OCI-LY3 (cell line): Measurements from ENCODE around the gene CACNA1G.

Experiments
- H2AFZ ChIP-seq: fragments of 200-600, 300-600 bp; shearing (Covaris generic); 2 replicates; pipeline ENCODE4 v1.6.0; 2014; ENCODE audit warnings: antibody characterized with exemption, low read depth, low read length
- H3K27ac ChIP-seq: fragments of 200-600, 300-600 bp; sonication (generic); 2 replicates; pipeline ENCODE4 v1.5.1; 2014; ENCODE audit warnings: mild to moderate bottlenecking, low read length, moderate library complexity, mixed read lengths
- H3K27me3 ChIP-seq: fragments of 200-600, 300-600 bp; sonication (generic); 2 replicates; pipeline ENCODE4 v1.6.1; 2014; ENCODE audit warnings: low read depth, low read length, mixed read lengths
- H3K36me3 ChIP-seq: fragments of 200-600, 300-600 bp; sonication (generic); replicated peaks from 2 replicates; pipeline ENCODE3; 2014; ENCODE audit warnings: low read depth, low read length, mixed read lengths
- H3K4me1 ChIP-seq: fragments of 300-600, 200-600 bp; sonication (generic); 2 replicates; pipeline ENCODE4 v1.6.1; 2014; ENCODE audit warnings: low read length, mixed read lengths
- H3K4me2 ChIP-seq: fragments of 200-600, 300-600 bp; sonication (generic); 2 replicates; pipeline ENCODE4 v1.6.1; 2014; ENCODE audit warnings: low read length, mixed read lengths
- H3K4me3 ChIP-seq: fragments of 300-600, 200-600 bp; sonication (generic); 2 replicates; pipeline ENCODE4 v1.5.1; 2014; ENCODE audit warnings: antibody characterized with exemption, mild to moderate bottlenecking, low read length, moderate library complexity
- H3K79me2 ChIP-seq: fragments of 300-600, 200-600 bp; shearing (Covaris generic); 2 replicates; pipeline ENCODE4 v1.6.1; 2014; ENCODE audit warnings: mild to moderate bottlenecking, low read length, mixed read lengths
- H3K9ac ChIP-seq: fragments of 300-600, 200-600 bp; shearing (Covaris generic); 2 replicates; pipeline ENCODE4 v1.6.0; 2014; ENCODE audit warnings: mild to moderate bottlenecking, low read length, moderate library complexity
- H3K9me3 ChIP-seq: fragments of 200-600, 300-600 bp; shearing (Covaris generic); 2 replicates; pipeline ENCODE4 v1.6.1; 2014; ENCODE audit warnings: low read length, mixed read lengths; ENCODE audit not compliant: insufficient read depth
- H4K20me1 ChIP-seq: fragments of 200-600, 300-600 bp; sonication (generic); 2 replicates; pipeline ENCODE4 v1.6.1; 2016; ENCODE audit warnings: low read length, mixed read lengths; ENCODE audit not compliant: insufficient read depth
- CTCF ChIP-seq: fragments of 200-600, 300-600 bp; sonication (generic); IDR thresholded peaks from 2 replicates; pipeline ENCODE4 v1.5.1; 2014; ENCODE audit warnings: antibody characterized with exemption, low read length, low read depth
- EZH2phosphoT487 ChIP-seq: fragments of 200-600 bp; shearing (Covaris generic); IDR thresholded peaks from 2 replicates; pipeline ENCODE4 v1.6.1; 2018; ENCODE audit warnings: antibody characterized with exemption, mixed run types, low read depth

CACNA1G gene

GRCh38 chr17:50605429-50605828, 44.9 kb downstream of the CACNA1G start:
- Histone ChIP-seq H3K4me1 (0 out of 2 replicates have a peak, but pooled peaks cover 5% of the 10 kb centered on the region), H3K4me3 (no peak overlapping the region), H3K27me3 (peaks cover 62% of the 10 kb centered on the region)

GRCh38 chr17:50607522-50608175, 47.1 kb downstream of the CACNA1G start:
- no peak overlapping the region for H3K4me2 ChIP-seq
- peaks cover 45% of the 10 kb centered on the region for H3K27me3 ChIP-seq
- H3K4me1 ChIP-seq = 0 out of 2 replicates have a peak, but pooled peaks cover 5% of the 10 kb centered on the region
- H3K79me2 ChIP-seq = no peaks in the 10 kb centered on the region
- H3K9me3 ChIP-seq = no peaks in the 10 kb centered on the region
- H3K9ac ChIP-seq = no peak overlapping the region
- no peak overlapping the region for H3K4me3 ChIP-seq
- H4K20me1 ChIP-seq = no peaks in the 10 kb centered on the region
- H2AFZ ChIP-seq = no peak overlapping the region
- no peaks in the 10 kb centered on the region for H3K36me3 ChIP-seq
- no peak overlapping the region for H3K27ac ChIP-seq
- no peak for TF ChIP-seq CTCF
- no peak for TF ChIP-seq EZH2phosphoT487

More at GRCh38 chr17:50605429-50605828, 44.9 kb downstream of the CACNA1G start:
- TF ChIP-seq CTCF = no peak
- Histone ChIP-seq H4K20me1 (no peaks in the 10 kb centered on the region), H3K79me2 (no peaks in the 10 kb centered on the region), H3K27ac (no peak overlapping the region), H3K9me3 (no peaks in the 10 kb centered on the region), H2AFZ (no peak overlapping the region), H3K4me2 (no peak overlapping the region), H3K36me3 (no peaks in the 10 kb centered on the region), H3K9ac (no peak overlapping the region)

GRCh38 chr17:50608700-50609379, 48.3 kb downstream of the CACNA1G start:
- Histone ChIP-seq H3K4me3 (no peak overlapping the region), H3K9me3 (no peaks in the 10 kb centered on the region), H3K36me3 (no peaks in the 10 kb centered on the region), H2AFZ (no peak overlapping the region), H3K4me1 (peaks cover 10% of the 10 kb centered on the region; the same call in 1 of the 2 replicates), H3K27me3 (peaks cover 41% of the 10 kb centered on the region), H4K20me1 (no peaks in the 10 kb centered on the region), H3K27ac (no peak overlapping the region), H3K9ac (no peak overlapping the region), H3K4me2 (no peak overlapping the region), H3K79me2 (no peaks in the 10 kb centered on the region)
- TF ChIP-seq EZH2phosphoT487 (no peak), CTCF (no peak)

GRCh38 chr17:50609380-50610074, 49.0 kb downstream of the CACNA1G start:
- Histone ChIP-seq H3K79me2 (no peaks in the 10 kb centered on the region), H2AFZ (no peak overlapping the region), H3K4me1 (peaks cover 10% of the 10 kb centered on the region; the same call in 1 of the 2 replicates), H3K36me3 (no peaks in the 10 kb centered on the region), H3K27ac (no peak overlapping the region), H3K9ac (no peak overlapping the region), H3K9me3 (no peaks in the 10 kb centered on the region), H3K4me3 (no peak overlapping the region), H3K27me3 (peaks cover 35% of the 10 kb centered on the region), H4K20me1 (no peaks in the 10 kb centered on the region), H3K4me2 (no peak overlapping the region)
- TF ChIP-seq CTCF = no peak
- no peak for TF ChIP-seq EZH2phosphoT487
